H1 (cell line): ENCODE results near the gene TRAIP. TPM values are rescaled to one million over a fixed set of nuclear protein-coding genes. Genes with fewer than 3 reads are reported as not detected.

Experiments
- CTCF ChIA-PET: fragments of 300-600 bp; sonication (Branson Sonifier 250); formaldehyde crosslinking; loops from one replicate; lab custom pipeline; 2021; ENCODE audit not compliant: partially characterized antibody; lab: Charles Lee
- POLR2A ChIA-PET: fragments of 300-600 bp; sonication (Branson Sonifier 250); formaldehyde crosslinking; loops from one replicate; lab custom pipeline; 2021; ENCODE audit warnings: inconsistent platforms; ENCODE audit not compliant: partially characterized antibody; lab: Charles Lee
- DNase-seq, 2 experiments: peaks; one replicate each; pipeline versions ENCODE4 v3.0.0 to v3.0.0-alpha.2; 2010 to 2022; ENCODE audit warnings: low spot score in 2 of 2, low read depth in 1 of 2, mixed read lengths in 1 of 2
- FAIRE-seq: peaks from 2 replicates; lab custom pipeline; 2011; peaks lifted over from hg19 to GRCh38; lab: Jason Lieb, UNC
- H2AFZ ChIP-seq: 2 replicates; pipeline ENCODE4 v1.8.1; 2012; ENCODE audit warnings: low read length, inconsistent platforms
- H2AK5ac ChIP-seq: 2 replicates; pipeline ENCODE4 v1.6.1; 2013; ENCODE audit warnings: low read depth, low read length
- H2BK120ac ChIP-seq: replicated peaks from 2 replicates; pipeline ENCODE3; 2013; ENCODE audit warnings: low read depth, low read length, inconsistent platforms
- H2BK12ac ChIP-seq: 2 replicates; pipeline ENCODE4 v1.6.1; 2013; ENCODE audit warnings: low read depth, low read length
- H2BK15ac ChIP-seq: 2 replicates; pipeline ENCODE4 v1.6.1; 2013; ENCODE audit warnings: low read length
- H2BK20ac ChIP-seq: 2 replicates; pipeline ENCODE4 v1.6.1; 2013; ENCODE audit warnings: low read length
- H2BK5ac ChIP-seq: 2 replicates; pipeline ENCODE4 v1.6.1; 2013; ENCODE audit warnings: low read depth, low read length
- H3K14ac ChIP-seq: 2 replicates; pipeline ENCODE4 v1.6.1; 2013; ENCODE audit warnings: inconsistent platforms; ENCODE audit not compliant: insufficient read length
- H3K18ac ChIP-seq: 2 replicates; pipeline ENCODE4 v1.6.1; 2013; ENCODE audit warnings: low read length; ENCODE audit errors: extremely low read depth
- H3K23ac ChIP-seq: 2 replicates; pipeline ENCODE4 v1.6.1; 2013; ENCODE audit warnings: inconsistent platforms; ENCODE audit not compliant: insufficient read length
- H3K23me2 ChIP-seq: 2 replicates; pipeline ENCODE4 v1.6.1; 2013; ENCODE audit warnings: low read depth, low read length
- H3K27ac ChIP-seq: 2 replicates; pipeline ENCODE4 v1.6.1; 2011; ENCODE audit warnings: low read depth, low read length, inconsistent platforms
- H3K27me3 ChIP-seq, 4 experiments: replicated peaks in 1 of 4; 1 replicate in 1 of 4; 2 replicates in 3 of 4; pipeline versions ENCODE4 v1.6.1 to v1.8.1; 2011 to 2013; ENCODE audit warnings: low read length in 3 of 4, mild to moderate bottlenecking in 3 of 4, inconsistent platforms in 2 of 4, mixed read lengths in 2 of 4, moderate library complexity in 1 of 4; ENCODE audit not compliant: control insufficient read depth in 3 of 4, insufficient read depth in 3 of 4; ENCODE audit errors: extremely low read depth in 1 of 4
- H3K36me3 ChIP-seq, 4 experiments: 2 replicates each; pipeline versions ENCODE4 v1.6.1 to v1.8.1; 2011 to 2013; ENCODE audit warnings: mild to moderate bottlenecking in 4 of 4, low read length in 3 of 4, moderate library complexity in 2 of 4, control low read depth in 1 of 4, inconsistent platforms in 1 of 4; ENCODE audit not compliant: insufficient read depth in 4 of 4, control insufficient read depth in 2 of 4
- H3K4ac ChIP-seq: replicated peaks from 2 replicates; pipeline ENCODE3; 2013; ENCODE audit warnings: low read length, low read depth, mixed read lengths, inconsistent platforms; ENCODE audit not compliant: insufficient read length
- H3K4me1 ChIP-seq, 4 experiments: replicated peaks in 1 of 4; 1 replicate in 1 of 4; 2 replicates in 3 of 4; pipeline versions ENCODE4 v1.6.1 to v1.8.1; 2011 to 2013; ENCODE audit warnings: low read length in 3 of 4, inconsistent platforms in 2 of 4, mixed read lengths in 1 of 4; ENCODE audit not compliant: insufficient read depth in 4 of 4, control insufficient read depth in 3 of 4
- H3K4me2 ChIP-seq, 2 experiments: 2 replicates each; pipeline versions ENCODE4 v1.6.1 to v1.8.1; 2011 to 2013; ENCODE audit warnings: low read depth in 2 of 2, low read length in 2 of 2, control low read depth in 1 of 2, inconsistent platforms in 1 of 2, mild to moderate bottlenecking in 1 of 2; ENCODE audit not compliant: insufficient read depth in 1 of 2
- H3K4me3 ChIP-seq, 4 experiments: fragments of 200-600, 300-600 bp in 1 of 4; sonication (generic), shearing (Covaris generic), sonication (Bioruptor Twin) in 1 of 4; 2 replicates each; pipeline versions ENCODE4 v1.5.1 to v1.8.1; 2011 to 2016; ENCODE audit warnings: low read length in 4 of 4, low read depth in 3 of 4, control low read depth in 2 of 4, inconsistent platforms in 2 of 4, mild to moderate bottlenecking in 2 of 4, mixed read lengths in 1 of 4, moderate library complexity in 1 of 4; ENCODE audit not compliant: insufficient read depth in 2 of 4; ENCODE audit errors: extremely low read depth in 1 of 4
- H3K56ac ChIP-seq: replicated peaks from 2 replicates; pipeline ENCODE3; 2013; ENCODE audit warnings: low read depth, mild to moderate bottlenecking, mixed read lengths, low read length, inconsistent platforms; ENCODE audit not compliant: insufficient read length
- H3K79me1 ChIP-seq: 2 replicates; pipeline ENCODE4 v1.6.1; 2013; ENCODE audit warnings: low read depth, low read length, control low read depth
- H3K79me2 ChIP-seq, 2 experiments: 2 replicates each; pipeline versions ENCODE4 v1.6.1 to v1.8.1; 2012 to 2013; ENCODE audit warnings: low read length in 2 of 2, mild to moderate bottlenecking in 2 of 2, inconsistent platforms in 1 of 2; ENCODE audit not compliant: insufficient read depth in 2 of 2, control insufficient read depth in 1 of 2
- H3K9ac ChIP-seq, 4 experiments: replicated peaks in 1 of 4; 1 replicate in 1 of 4; 2 replicates in 3 of 4; pipeline versions ENCODE4 v1.6.1 to v1.8.1; 2011 to 2013; ENCODE audit warnings: low read depth in 3 of 4, low read length in 3 of 4, control low read depth in 2 of 4, mild to moderate bottlenecking in 2 of 4, moderate library complexity in 2 of 4, inconsistent platforms in 1 of 4; ENCODE audit errors: extremely low read depth in 1 of 4
- H3K9me3 ChIP-seq, 2 experiments: 2 replicates each; pipeline versions ENCODE4 v1.6.1 to v1.8.1; 2012 to 2013; ENCODE audit warnings: mild to moderate bottlenecking in 2 of 2, moderate library complexity in 2 of 2, control low read depth in 1 of 2, inconsistent platforms in 1 of 2, low read depth in 1 of 2, low read length in 1 of 2, mixed read lengths in 1 of 2; ENCODE audit not compliant: insufficient read depth in 2 of 2
- H4K20me1 ChIP-seq, 2 experiments: replicated peaks in 1 of 2; 2 replicates each; pipeline versions ENCODE3 to v1.8.1; 2011 to 2013; ENCODE audit warnings: inconsistent platforms in 2 of 2, low read length in 2 of 2, mild to moderate bottlenecking in 1 of 2; ENCODE audit not compliant: insufficient read depth in 2 of 2, control insufficient read depth in 1 of 2
- H4K5ac ChIP-seq: 2 replicates; pipeline ENCODE4 v1.6.1; 2013; ENCODE audit warnings: low read length, low read depth, mixed read lengths, inconsistent platforms; ENCODE audit not compliant: insufficient read length
- H4K8ac ChIP-seq: 2 replicates; pipeline ENCODE4 v1.8.0; 2013; ENCODE audit warnings: mild to moderate bottlenecking, moderate library complexity, low read length, inconsistent platforms; ENCODE audit not compliant: insufficient read depth; ENCODE audit errors: extremely low read depth
- H4K91ac ChIP-seq: replicated peaks from 2 replicates; pipeline ENCODE3; 2013; ENCODE audit warnings: low read length, mixed read lengths, inconsistent platforms; ENCODE audit not compliant: insufficient read length
- ASH2L ChIP-seq: fragments of 200-600, 300-600 bp; sonication (generic); IDR thresholded peaks from one replicate; pipeline ENCODE4 v1.7.1; 2017; ENCODE audit warnings: low read length
- CHD1 ChIP-seq: IDR thresholded peaks from 2 replicates; pipeline ENCODE4 v1.6.1; 2012; ENCODE audit warnings: low read depth, low read length, improper control_type of control experiment
- CHD2 ChIP-seq: IDR thresholded peaks from 2 replicates; pipeline ENCODE4 v1.6.1; 2012; ENCODE audit warnings: low read length, improper control_type of control experiment
- CTBP2 ChIP-seq: IDR thresholded peaks from 2 replicates; pipeline ENCODE4 v1.7.0; 2011; ENCODE audit warnings: borderline replicate concordance, mild to moderate bottlenecking, moderate library complexity, mixed read lengths, low read length; ENCODE audit not compliant: insufficient read depth, insufficient read length
- HDAC6 ChIP-seq: IDR thresholded peaks from one replicate; pipeline ENCODE4 v1.7.1; 2012; ENCODE audit warnings: low read depth, mild to moderate bottlenecking, inconsistent platforms, low read length, moderate library complexity
- NANOG ChIP-seq: IDR thresholded peaks from 2 replicates; pipeline ENCODE4 v1.6.1; 2011; ENCODE audit warnings: low read length, low read depth, mild to moderate bottlenecking, inconsistent platforms; ENCODE audit not compliant: insufficient read depth, poor library complexity, severe bottlenecking
- SAP30 ChIP-seq: fragments of 300-600 bp; sonication (generic); IDR thresholded peaks from 2 replicates; pipeline ENCODE4 v1.7.1; 2012; ENCODE audit warnings: low read length, moderate library complexity, mild to moderate bottlenecking, inconsistent platforms; ENCODE audit not compliant: insufficient read depth, insufficient replicate concordance
- SP4 ChIP-seq: IDR thresholded peaks from 2 replicates; pipeline ENCODE4 v1.6.1; 2012; ENCODE audit warnings: low read length, inconsistent platforms
- TAF1 ChIP-seq: IDR thresholded peaks from 2 replicates; pipeline ENCODE4 v1.6.1; 2011; ENCODE audit warnings: mild to moderate bottlenecking, low read depth, low read length
- YY1 ChIP-seq: IDR thresholded peaks from 2 replicates; pipeline ENCODE4 v1.6.1; 2011; ENCODE audit warnings: low read depth, mild to moderate bottlenecking, low read length
- WGBS, 2 experiments: shearing (Covaris generic) in 1 of 2; methylation state at CpG; one replicate each; pipeline versions ENCODE4 v1.1.6 to v1.1.7; 2013 to 2015; ENCODE audit warnings: low lambda C conversion rate in 2 of 2, mixed read lengths in 2 of 2, inconsistent platforms in 1 of 2, low coverage in 1 of 2, missing lambda C conversion rate in 1 of 2; ENCODE audit not compliant: insufficient replicate concordance in 2 of 2, insufficient coverage in 1 of 2, insufficient read length in 1 of 2; ENCODE audit errors: extremely low coverage in 1 of 2, missing lambda C conversion rate in 1 of 2; 5-methylcytosine and 5-hydroxymethylcytosine counted together
- polyA plus RNA-seq, 7 experiments: library from polyadenylated mRNA; depleted of rRNA in 3 of 7; stranded (reverse) in 5 of 7; unstranded in 2 of 7; fragments of >200 nt in 5 of 7; fragments of 200-250 nt in 2 of 7; gene quantifications; 1 replicate in 5 of 7; 2 replicates in 1 of 7; 4 replicates in 1 of 7; pipeline versions ENCODE4 v1.2.1 to v1.2.3, GENCODE V29; 2011 to 2013; ENCODE audit warnings: missing spikeins in 2 of 7, mixed read lengths in 2 of 7
- total RNA-seq: library from RNA; stranded (reverse); fragmentation: NEBNext Ultra II Directional; extraction: Animal tissue kit (Norgen Biotek cat#: 25700); gene quantifications from 2 replicates; pipeline ENCODE4 v1.2.1, GENCODE V29; 2021

Gene TRAIP
- total and polyA plus RNA-seq, 2 of the 8 experiments (the other 6 are each of a cell fraction or from before 2014, with no cell fraction given): 27.7 to 28.1 TPM

- Histone ChIP-seq H4K5ac (no peak overlapping the region), H3K27me3 (peaks cover 0 to 5% (median 3%) of the 10 kb centered on the region in 4 experiments; a peak in 3 of 7 replicates), H3K23me2 (peaks cover 8% of the 10 kb centered on the region; the same call in 1 of the 2 replicates), H3K4ac (no peak overlapping the region), H3K18ac (no peak overlapping the region), H3K4me2 (no peak overlapping the region), H4K8ac (peak overlapping the region; percentile 71), H3K4me1 (peaks cover 4 to 12% (median 7%) of the 10 kb centered on the region in 4 experiments), H2BK5ac (0 out of 2 replicates have a peak overlapping the region, but pooled peaks have one; percentile 5), H3K56ac (no peak overlapping the region), H3K23ac (no peak overlapping the region), H2BK12ac (no peak overlapping the region), H2BK120ac (no peak overlapping the region), H3K9me3 (no peaks in the 10 kb centered on the region), H3K27ac (no peak overlapping the region), H3K79me1 (no peaks in the 10 kb centered on the region), H2AFZ (no peak overlapping the region), H3K4me3 (no peak overlapping the region), H4K20me1 (no peaks in the 10 kb centered on the region), H2BK20ac (no peak overlapping the region), H2BK15ac (no peak overlapping the region), H3K14ac (no peak overlapping the region), H3K79me2 (peaks cover 0 to 3% of the 10 kb centered on the region in 2 experiments; a peak in 1 of 4 replicates), H3K9ac (no peak overlapping the region), H4K91ac (no peak overlapping the region), H3K36me3 (no peaks in the 10 kb centered on the region), H2AK5ac (no peak overlapping the region)
- ChIA-PET CTCF (interaction anchor here (0.8 to 11.7 kb wide), 8 partner anchors 7 to 172 kb away, joined by 3 to 89 read pairs (median 8); no protein-coding TSS in a partner anchor), POLR2A (interaction anchor here (1.1 to 16.1 kb wide), 3 partner anchors 6 to 155 kb away, joined by 3 to 149 read pairs (median 149); partner anchors contain the start of gene CAMKV)
- WGBS, 2 experiments: 89% methylated on average over 8 of the region's 8 CpGs; no CpG with 5 or more reads in 1 of the 2 experiments
- FAIRE-seq (no peak), DNase-seq (no peak)
- TF ChIP-seq CTBP2 (no peak), HDAC6 (no peak), CHD1 (no peak), YY1 (no peak), ASH2L (no peak), SP4 (no peak), NANOG (no peak), TAF1 (no peak), CHD2 (no peak), SAP30 (no peak)
Measured at GRCh38 chr3:49873623-49874022, 17.3 kb upstream of the TRAIP start.
